AG09319 (cell line): ENCODE measurements around the gene ZMYM1.
"Not testable (repeated sequence)": the region's sequence is repeated elsewhere in the genome, so short reads cannot be mapped to it uniquely, and the experiment has no call there.

Source experiments
- DNase-seq: peaks from one replicate; pipeline ENCODE4 v3.0.0-alpha.2; 2010; ENCODE audit warnings: low read depth; ENCODE audit errors: extremely low read depth
- TF ChIP-seq, protein P1 (sequence below): IDR thresholded peaks from 2 replicates; pipeline ENCODE4 v1.5.1; 2011; ENCODE audit warnings: low read depth, mild to moderate bottlenecking, inconsistent platforms, low read length, moderate library complexity

The ZMYM1 gene

GRCh38 chr1:35120458-35121133, 41.4 kb downstream of the ZMYM1 start:
- DNase-seq, result no peak
- TF ChIP-seq, protein P1, sequence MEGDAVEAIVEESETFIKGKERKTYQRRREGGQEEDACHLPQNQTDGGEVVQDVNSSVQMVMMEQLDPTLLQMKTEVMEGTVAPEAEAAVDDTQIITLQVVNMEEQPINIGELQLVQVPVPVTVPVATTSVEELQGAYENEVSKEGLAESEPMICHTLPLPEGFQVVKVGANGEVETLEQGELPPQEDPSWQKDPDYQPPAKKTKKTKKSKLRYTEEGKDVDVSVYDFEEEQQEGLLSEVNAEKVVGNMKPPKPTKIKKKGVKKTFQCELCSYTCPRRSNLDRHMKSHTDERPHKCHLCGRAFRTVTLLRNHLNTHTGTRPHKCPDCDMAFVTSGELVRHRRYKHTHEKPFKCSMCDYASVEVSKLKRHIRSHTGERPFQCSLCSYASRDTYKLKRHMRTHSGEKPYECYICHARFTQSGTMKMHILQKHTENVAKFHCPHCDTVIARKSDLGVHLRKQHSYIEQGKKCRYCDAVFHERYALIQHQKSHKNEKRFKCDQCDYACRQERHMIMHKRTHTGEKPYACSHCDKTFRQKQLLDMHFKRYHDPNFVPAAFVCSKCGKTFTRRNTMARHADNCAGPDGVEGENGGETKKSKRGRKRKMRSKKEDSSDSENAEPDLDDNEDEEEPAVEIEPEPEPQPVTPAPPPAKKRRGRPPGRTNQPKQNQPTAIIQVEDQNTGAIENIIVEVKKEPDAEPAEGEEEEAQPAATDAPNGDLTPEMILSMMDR, result no peak

- TF ChIP-seq, protein P1, result no peak
- DNase-seq, result no peak
Measured at GRCh38 chr1:35122311-35122710, 43.1 kb downstream of the ZMYM1 start.

GRCh38 chr1:35126546-35126945, 47.4 kb downstream of the ZMYM1 start:
- no peak for DNase-seq
- TF ChIP-seq, protein P1, result no peak

DNA sequence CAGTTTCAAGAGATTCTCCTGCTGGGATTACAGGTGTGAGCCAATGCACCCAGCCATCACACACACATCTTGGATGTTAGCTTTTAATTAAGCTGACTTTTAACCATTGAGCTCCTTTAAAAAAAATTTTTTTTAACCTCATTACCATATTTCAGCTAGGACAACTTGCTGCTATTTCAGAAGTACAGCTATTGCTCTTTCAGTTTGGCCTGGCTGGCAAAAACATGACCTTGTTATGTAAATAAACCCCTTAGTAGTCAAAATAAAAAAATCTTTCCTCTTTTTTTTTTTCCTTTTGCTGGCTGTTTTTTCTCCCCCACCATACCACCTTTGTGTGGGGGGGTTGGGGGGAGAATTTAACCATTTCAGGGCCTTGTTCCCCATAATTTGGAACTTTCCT, 49.9 kb downstream of the ZMYM1 start:
- no peak for DNase-seq
- TF ChIP-seq, protein P1, result no peak

- TF ChIP-seq, protein P1, result no peak
- no peak for DNase-seq
Measured at GRCh38 chr1:35136780-35137179, 57.6 kb downstream of the ZMYM1 start.

DNA sequence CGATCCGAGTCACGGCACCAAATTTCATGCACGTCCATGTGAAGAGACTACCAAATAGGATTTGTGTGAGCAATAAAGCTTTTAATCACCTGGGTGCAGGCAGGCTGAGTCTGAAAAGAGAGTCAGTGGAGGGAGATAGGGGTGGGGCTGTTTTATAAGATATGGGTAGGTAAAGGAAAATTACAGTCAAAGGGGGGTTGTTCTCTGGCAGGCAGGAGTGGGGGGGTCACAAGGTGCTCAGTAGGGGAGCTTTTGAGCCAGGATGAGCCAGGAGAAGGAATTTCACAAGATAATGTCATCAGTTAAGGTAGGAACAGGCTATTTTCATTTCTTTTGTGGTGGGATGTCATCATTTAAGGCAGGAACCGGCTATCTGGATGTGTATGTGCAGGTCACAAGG, 58.4 kb downstream of the ZMYM1 start:
- DNase-seq, result not testable (repeated sequence)

- not testable (repeated sequence) for DNase-seq
Measured at GRCh38 chr1:35142294-35142693, 63.1 kb downstream of the ZMYM1 start.

DNA sequence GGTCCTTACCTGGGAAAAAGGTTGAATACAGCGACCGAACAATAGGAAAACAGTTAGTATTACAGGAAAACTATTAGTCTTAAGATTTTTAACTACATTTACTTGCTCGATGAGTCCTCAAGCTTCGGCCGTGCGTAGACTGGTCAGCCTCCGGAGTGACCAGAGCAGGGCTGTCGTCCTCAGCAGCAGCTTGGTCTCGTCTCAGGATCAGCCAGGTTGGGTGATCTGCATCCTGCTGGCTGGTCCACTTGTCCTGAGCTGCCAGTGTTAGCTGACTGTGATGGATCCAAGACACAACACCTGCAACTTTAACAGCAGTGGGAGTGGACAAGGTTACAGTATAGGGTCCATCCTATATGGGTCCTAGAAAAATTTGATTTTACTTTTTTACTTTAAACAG, 63.5 kb downstream of the ZMYM1 start:
- not testable (repeated sequence) for DNase-seq

DNA sequence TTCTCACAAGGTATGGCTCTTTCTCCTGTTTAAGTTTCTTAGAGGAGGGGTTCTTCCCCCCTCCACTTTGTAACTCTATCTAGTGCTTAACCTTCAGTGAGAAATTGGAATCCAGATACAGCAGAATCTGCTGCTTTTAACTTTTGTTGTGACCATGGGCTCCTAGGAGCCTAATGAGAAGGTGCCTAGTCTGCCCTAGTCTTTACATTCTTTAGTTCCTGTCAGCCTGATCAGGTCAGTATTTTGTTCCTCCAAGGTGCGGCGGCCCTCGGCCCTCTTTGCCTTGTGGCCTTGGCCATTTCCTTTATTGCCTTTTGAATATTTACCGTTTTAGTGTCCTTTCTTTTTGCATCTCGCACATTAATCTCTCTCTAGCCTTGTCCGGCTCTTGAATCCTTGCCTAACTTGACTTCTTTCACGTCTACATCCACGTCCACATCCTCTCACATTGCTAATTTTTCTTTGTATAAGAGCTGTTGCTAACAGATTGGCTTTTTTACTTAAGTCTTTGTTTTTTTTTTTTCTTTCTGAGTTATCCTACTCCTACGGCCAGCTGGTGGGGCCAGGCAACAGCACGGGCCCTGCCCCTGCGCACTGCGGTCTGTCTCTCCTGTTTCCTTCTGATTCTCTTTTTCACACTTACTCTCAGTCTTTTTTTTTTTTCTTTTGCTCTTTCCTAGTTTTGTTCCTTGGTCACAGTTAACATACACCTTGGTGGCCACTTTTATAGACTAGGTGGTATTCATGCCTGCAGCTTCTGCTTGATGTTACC, 64.7 kb downstream of the ZMYM1 start:
- TF ChIP-seq, protein P1, result no peak
- no peak for DNase-seq

- DNase-seq, result not testable (repeated sequence)
Measured at GRCh38 chr1:35145892-35146549, 66.8 kb downstream of the ZMYM1 start.
